Heart left ventricle (tissue), 16 donors: Measurements from ENCODE around the gene FOXD4L4. TPM values are rescaled to one million over a fixed set of nuclear protein-coding genes. Genes with fewer than 3 reads are reported as not detected.
A peak's percentile ranks its signal among the peaks of the same experiment; 100 is the strongest.
"Not testable (repeated sequence)": the region's sequence is repeated elsewhere in the genome, so short reads cannot be mapped to it uniquely, and the experiment has no call there.

Experiments used
- ATAC-seq, 4 donors: fragments of 200-7000 bp; cut with Tn5 transposase; one replicate each; pipeline ENCODE4 v1.9.1; 2020 to 2022; ENCODE audit warnings: moderate library complexity in 4 of 4, mild to moderate bottlenecking in 3 of 4, moderate number of reproducible peaks in 1 of 4
- DNase-seq, 5 donors: peaks; one replicate each; pipeline ENCODE4 v3.0.0-alpha.2; 2020
- H3K27ac ChIP-seq, 12 donors: fragments of 200-600 bp; sonication (generic) in 4 of 12; one replicate each; pipeline versions ENCODE4 v1.5.0 to v1.8.0; 2016 to 2022; ENCODE audit warnings: mild to moderate bottlenecking in 2 of 12
- H3K27me3 ChIP-seq, 9 donors: fragments of 200-600 bp; sonication (generic) in 2 of 9; one replicate each; pipeline versions ENCODE4 v1.5.1 to v1.8.0; 2016 to 2022; ENCODE audit warnings: mild to moderate bottlenecking in 3 of 9
- H3K36me3 ChIP-seq, 9 donors: fragments of 200-600 bp; sonication (generic) in 2 of 9; one replicate each; pipeline versions ENCODE4 v1.5.0 to v1.8.0; 2018 to 2022; ENCODE audit warnings: mild to moderate bottlenecking in 2 of 9
- H3K4me1 ChIP-seq, 12 donors: fragments of 200-600 bp; sonication (generic) in 4 of 12; one replicate each; pipeline versions ENCODE4 v1.5.0 to v1.8.0; 2016 to 2022; ENCODE audit warnings: mild to moderate bottlenecking in 3 of 12
- H3K4me3 ChIP-seq, 12 donors: fragments of 200-600 bp; sonication (generic) in 4 of 12; one replicate each; pipeline versions ENCODE4 v1.5.0 to v1.8.0; 2017 to 2022; ENCODE audit warnings: mild to moderate bottlenecking in 9 of 12, moderate library complexity in 4 of 12
- H3K9me3 ChIP-seq, 12 donors: fragments of 200-600 bp; sonication (generic) in 4 of 12; one replicate each; pipeline versions ENCODE4 v1.5.0 to v1.8.0; 2016 to 2022; ENCODE audit warnings: mild to moderate bottlenecking in 1 of 12
- WGBS, 4 donors: extraction: QIAGEN DNeasy Blood & Tissue Kit in 2 of 4; methylation state at CpG; one replicate each; pipeline versions ENCODE4 v1.1.5 to v1.1.7; 2013 to 2018; 5-methylcytosine and 5-hydroxymethylcytosine counted together
- intact Hi-C, 10 donors: fragments of 100-400 bp; cut with DNase I; formaldehyde crosslinking; loops; one replicate each; pipeline versions ENCODE4 v1.11.1 to v1.14.2; 2022
- long read RNA-seq, 3 donors: library from polyadenylated mRNA; unstranded; transcript quantifications; one replicate each; pipeline ENCODE4 v2.0.0, GENCODE V29; 2020 to 2021
- polyA plus RNA-seq, 2 donors: library from polyadenylated mRNA; stranded (reverse); fragments of 200-250 nt; gene quantifications; one replicate each; pipeline ENCODE4 v1.2.3, GENCODE V29; 2013
- total RNA-seq, 9 donors: library from RNA; depleted of rRNA in 2 of 9; stranded (reverse); fragments of >200 nt in 2 of 9; fragmentation: NEBNext Ultra II Directional in 3 of 9; extraction: Animal tissue kit (Norgen Biotek cat#: 25700) in 3 of 9; gene quantifications; one replicate each; pipeline versions ENCODE4 v1.1.0 to v1.2.4, GENCODE V29; 2016 to 2023
- donor health status: ischemic (EF 13 %, LVEDD 7.1; RV severe dilation, severe dysfunction).
- donor health status: healthy with polysubstance abuse.
- donor health status: DM: no; HTN: yes; CAD: no.
- donor health status: DM: no; HTN: no; CAD: no.
- donor health status: ischemic (EF 25% LVEDD 6.9; RV normal size, moderate dysfunction).
- donor health status: ischemic (EF 25% LVEDD 5.7; RV mildly dilated, moderate dysfunction).
- donor health status: healthy.
- donor health status: DM: yes; HTN: yes; CAD: no.
- donor health status: ischemic (EF 35%, LVEDD 5.7; RV mildly dilated, moderate dysfunction).
- donor health status: nonischemic (EF 11% LVEDD 7.7; RV severe dilation, severe dysfunction).
- donor health status: DM: yes; HTN: yes; CAD: no.
- donor health status: PGD.
- donor health status: ischemic (EF 29% LVEDD 5.4; RV normal size, mild dysfunction).
- donor health status: nonischemic (EF 23%, LVEDD 6.1; RV moderate dilation, normal function).

FOXD4L4 gene
- total RNA-seq (under 1 TPM in 3 of 9 donors, not detected in 6; 0.10 to 0.21 (median 0.19) TPM), polyA plus RNA-seq (under 1 TPM in 1 of 2 donors, not detected in 1; 0.04 TPM)
- long read RNA-seq, donor 1: 0 reads
- long read RNA-seq, donor 2: 0 reads
- long read RNA-seq, donor 3: 0 reads

GRCh38 chr9:65737096-65737564 is at the start of gene FOXD4L4:
Gene FOXD4L4 (plus strand): TSS chr9:65737146. CDS start chr9:65737146, 0 bp downstream.
- H3K4me1 ChIP-seq, H3K27ac ChIP-seq, H3K36me3 ChIP-seq, H3K9me3 ChIP-seq, H3K27me3 ChIP-seq, ATAC-seq, intact Hi-C loops, H3K4me3 ChIP-seq: not testable (repeated sequence)
- WGBS, 4 donors: 10 to 29% (median 17%) methylated on average over 15 to 20 of the region's 38 CpGs
- DNase-seq: peak in 2 of 5 donors; percentile 6 to 50

GRCh38 chr9:65703550-65703949 is 33.4 kb upstream of the FOXD4L4 start:
- H3K27me3 ChIP-seq, intact Hi-C loops, H3K4me1 ChIP-seq, H3K4me3 ChIP-seq, H3K36me3 ChIP-seq, H3K9me3 ChIP-seq, H3K27ac ChIP-seq, ATAC-seq: not testable (repeated sequence)
- WGBS, 4 donors: 58 to 60% methylated on average over 1 of the region's 2 CpGs; no CpG with 5 or more reads in 2 of the 4 donors
- DNase-seq: peak in 1 of 5 donors; percentile 13

- intact Hi-C loops, H3K27ac ChIP-seq, H3K36me3 ChIP-seq, H3K4me1 ChIP-seq, H3K27me3 ChIP-seq, H3K9me3 ChIP-seq, DNase-seq, H3K4me3 ChIP-seq, ATAC-seq: not testable (repeated sequence)
- WGBS, 4 donors: 80 to 88% (median 84%) methylated on average over 3 of the region's 5 CpGs
Observed at GRCh38 chr9:65714445-65714844, 22.5 kb upstream of the FOXD4L4 start.

DNA sequence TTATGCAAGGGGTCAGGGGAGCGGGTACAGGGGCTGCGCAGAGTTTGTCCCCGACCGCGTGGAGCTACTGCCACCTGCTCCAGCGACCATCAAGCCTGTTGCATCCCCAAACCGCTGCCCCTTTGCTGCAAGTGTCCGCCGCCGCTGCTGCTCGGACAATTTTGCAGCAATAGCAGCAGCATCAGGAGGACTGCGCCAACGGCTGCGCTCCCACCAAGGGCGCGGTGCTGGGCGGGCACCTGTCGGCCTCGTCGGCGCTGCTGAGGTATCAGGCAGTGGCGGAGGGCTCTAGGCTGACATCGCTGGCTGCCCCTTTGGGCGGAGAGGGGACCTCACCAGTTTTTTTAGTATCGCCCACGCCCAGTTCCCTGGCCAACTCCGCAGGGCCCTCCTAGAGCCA is 1.2 kb downstream of the FOXD4L4 start:
- H3K36me3 ChIP-seq, H3K9me3 ChIP-seq, H3K4me3 ChIP-seq, H3K4me1 ChIP-seq, ATAC-seq, H3K27me3 ChIP-seq, DNase-seq, H3K27ac ChIP-seq, intact Hi-C loops: not testable (repeated sequence)
- WGBS, 4 donors: 0% methylated on average over 2 to 5 of the region's 27 CpGs; no CpG with 5 or more reads in 2 of the 4 donors

Other genes starting within 250 kb of the FOXD4L4 start
- gene ZNG1E, start 61.2 kb upstream of the FOXD4L4 start, total RNA-seq: 10 to 100 TPM in 8 of 9 donors, 1 to 10 TPM in 1; 7.8 to 26.7 (median 15.3) TPM
- gene ZNG1E, start 61.2 kb upstream of the FOXD4L4 start, polyA plus RNA-seq: 10 to 100 TPM; 23.7 to 30.8 TPM